Measurements from ENCODE around the gene RPL12.

The RPL12 gene

DNA sequence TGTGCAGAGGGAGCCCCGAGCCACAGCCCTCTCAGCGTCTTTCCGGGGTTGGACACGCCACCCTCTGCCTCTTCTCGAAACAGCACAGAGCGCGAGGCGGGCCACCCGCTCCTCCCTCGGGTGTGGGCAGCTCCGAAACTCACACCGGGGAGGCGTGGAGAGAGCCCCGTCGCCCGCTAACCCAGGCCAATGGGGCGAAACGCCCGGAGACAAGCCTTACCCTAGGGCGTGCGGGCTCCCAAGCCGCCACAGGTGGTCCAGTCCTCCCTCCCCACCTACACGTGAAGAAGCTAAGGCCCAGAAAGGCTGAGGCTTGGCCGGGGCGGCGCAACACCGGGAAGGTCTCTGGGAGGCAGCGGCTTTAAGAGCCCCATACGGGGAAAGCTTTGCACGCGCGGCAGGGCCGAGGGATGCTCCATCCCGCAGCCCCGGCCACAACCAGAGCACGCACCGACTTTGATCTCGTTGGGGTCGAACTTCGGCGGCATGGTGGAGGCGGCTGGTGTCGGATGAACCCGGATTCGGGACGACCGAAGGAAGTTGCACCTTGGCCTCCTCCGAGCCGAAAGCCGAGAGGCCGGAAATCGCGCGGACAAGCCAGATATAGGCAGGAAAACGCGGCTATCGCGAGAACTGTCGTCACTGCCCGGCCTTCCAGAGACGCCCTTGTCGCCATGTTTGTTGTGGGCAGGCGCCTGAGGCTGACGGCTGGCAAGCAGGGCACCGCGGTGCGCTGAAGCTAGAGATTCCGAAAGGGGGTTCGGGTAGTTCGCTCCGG is at the start of gene RPL12, which contains the start of gene LRSAM1:
Gene RPL12, minus strand, starts transcription at position 577 of the 778 bp plus-strand sequence. Its CDS starts 89 bp downstream, at position 488.
Gene LRSAM1, plus strand, starts transcription at position 681 of the 778 bp plus-strand sequence. CDS start 3,018 bp downstream, outside the sequence.
- DNase-seq: peak; percentile 97

DNA sequence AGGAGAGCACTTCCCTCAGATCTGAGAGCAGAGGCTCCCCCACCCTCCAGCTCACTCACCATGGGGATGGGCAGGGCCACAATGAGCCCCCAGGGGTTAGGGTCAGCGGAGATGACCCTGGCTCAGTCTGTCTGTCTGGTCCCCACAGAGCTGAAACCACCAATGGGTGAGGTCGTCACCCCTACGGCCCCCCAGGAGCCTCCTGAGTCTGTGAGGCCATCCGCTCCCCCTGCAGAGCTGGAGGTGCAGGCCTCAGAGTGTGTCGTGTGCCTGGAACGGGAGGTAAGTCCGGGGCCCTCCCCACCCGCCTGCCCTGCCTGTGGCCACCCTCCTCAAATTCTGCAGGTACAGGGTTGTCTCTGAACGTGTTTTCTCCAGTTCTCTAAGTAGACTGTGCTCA is 49.7 kb upstream of the RPL12 start:
- DNase-seq: no peak

- no peak for DNase-seq
Measured at GRCh38 chr9:127500399-127500798, 49.2 kb upstream of the RPL12 start.

- no peak for DNase-seq
Measured at GRCh38 chr9:127498298-127498697, 47.1 kb upstream of the RPL12 start.

DNA sequence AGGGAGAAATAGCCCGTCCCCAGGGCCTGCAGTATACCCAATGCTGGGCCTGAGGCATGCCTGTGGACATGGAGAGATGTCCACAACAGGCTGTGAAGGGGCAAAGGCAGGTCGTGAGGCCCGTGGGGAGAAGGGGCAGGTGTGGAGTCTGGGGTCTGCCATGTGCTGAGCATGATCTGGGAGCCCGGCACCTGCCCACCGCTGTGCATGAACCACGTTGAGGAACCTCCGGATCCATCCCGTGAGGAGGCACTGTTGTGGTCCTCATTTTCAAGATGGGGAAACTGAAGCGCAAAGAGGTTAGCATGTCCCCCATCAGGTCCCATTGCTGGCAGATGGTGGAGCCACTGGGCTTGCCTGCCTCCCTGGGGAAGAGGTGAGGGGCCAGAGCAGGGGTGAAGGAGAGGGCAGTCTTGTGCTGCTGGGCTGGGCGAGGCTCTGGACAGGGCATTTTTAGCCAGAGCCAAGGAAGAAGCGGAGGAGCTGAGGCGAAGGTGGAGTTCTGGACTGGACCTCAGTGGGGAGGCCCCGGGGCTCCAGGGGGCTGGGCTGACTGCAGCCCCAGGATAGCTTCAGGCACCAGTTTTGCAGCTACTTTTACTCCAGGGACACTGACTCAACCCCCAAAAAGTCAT is 46.6 kb upstream of the RPL12 start:
- no peak for DNase-seq

- DNase-seq: no peak
Measured at GRCh38 chr9:127496974-127497373, 45.8 kb upstream of the RPL12 start.

GRCh38 chr9:127495884-127496555 is 44.8 kb upstream of the RPL12 start:
- no peak for DNase-seq

DNA sequence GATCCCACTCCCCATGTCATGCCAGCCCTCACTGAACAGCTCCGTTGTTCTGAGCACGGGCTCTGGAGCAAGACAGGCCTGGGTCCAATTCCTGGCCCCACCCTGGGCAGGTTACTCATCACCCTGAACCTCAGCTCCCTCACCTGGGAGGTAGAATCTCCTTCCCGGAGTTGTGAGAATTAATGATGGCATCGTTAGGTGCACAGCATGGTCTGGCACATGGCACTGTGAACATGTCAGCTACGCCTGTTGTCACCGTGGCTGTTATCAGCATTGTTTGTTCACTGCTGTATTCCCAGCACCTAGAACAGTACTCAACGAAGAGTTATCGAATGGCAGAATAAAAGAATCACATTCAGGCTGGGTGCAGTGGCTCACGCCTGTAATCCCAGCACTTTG is 43.1 kb upstream of the RPL12 start:
- no peak for DNase-seq

GRCh38 chr9:127493592-127494303 is 42.5 kb upstream of the RPL12 start:
- no peak for DNase-seq

GRCh38 chr9:127492616-127493015 is 41.4 kb upstream of the RPL12 start:
- no peak for DNase-seq

- no peak for DNase-seq
Measured at GRCh38 chr9:127491516-127491915, 40.3 kb upstream of the RPL12 start.

GRCh38 chr9:127490535-127491230 is 39.5 kb upstream of the RPL12 start:
- no peak for DNase-seq

- peak; percentile 91 for DNase-seq
Measured at GRCh38 chr9:127489471-127490115, 38.4 kb upstream of the RPL12 start.

- no peak for DNase-seq
Measured at GRCh38 chr9:127488946-127489345, 37.7 kb upstream of the RPL12 start.

DNA sequence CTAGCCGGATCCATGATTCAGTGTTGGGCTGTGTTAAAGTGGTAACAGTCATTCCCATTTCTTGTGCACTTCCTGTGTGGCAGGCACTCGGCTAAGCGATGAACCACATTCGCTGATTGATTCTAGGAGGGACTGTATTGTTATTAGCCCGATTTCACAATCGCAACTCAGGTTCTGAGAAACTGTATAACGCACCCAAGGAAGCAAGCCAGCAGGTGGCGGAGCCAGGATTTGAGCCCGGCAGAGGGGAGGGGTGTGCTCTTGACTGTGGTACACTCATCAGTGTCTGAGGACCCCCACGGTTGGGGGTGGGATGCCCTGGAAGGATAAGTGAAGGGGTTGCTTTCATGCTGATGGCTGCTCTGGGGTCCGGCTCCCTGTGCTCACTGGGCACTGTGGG is 34.8 kb upstream of the RPL12 start:
- peak; percentile 32 for DNase-seq

DNA sequence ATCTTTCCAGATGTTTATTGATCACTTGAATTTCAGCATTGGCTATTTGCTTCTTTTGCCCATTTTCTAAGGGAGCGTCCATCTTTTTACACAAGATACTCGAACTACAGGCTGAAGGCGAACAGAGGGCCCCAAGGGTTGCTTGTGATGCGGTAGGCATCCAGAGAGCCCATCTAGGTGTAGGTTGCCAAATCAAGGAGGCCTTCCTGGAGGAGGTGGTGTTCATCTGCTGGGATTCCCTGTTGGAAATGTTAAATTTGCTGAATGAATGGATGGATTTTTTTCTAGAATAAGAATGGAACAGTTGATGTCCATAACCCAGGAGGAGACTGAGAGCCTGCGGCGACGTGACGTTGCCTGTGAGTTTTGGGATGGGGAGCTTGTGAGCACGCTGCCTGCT is 31.5 kb upstream of the RPL12 start:
- DNase-seq: peak; percentile 27

DNA sequence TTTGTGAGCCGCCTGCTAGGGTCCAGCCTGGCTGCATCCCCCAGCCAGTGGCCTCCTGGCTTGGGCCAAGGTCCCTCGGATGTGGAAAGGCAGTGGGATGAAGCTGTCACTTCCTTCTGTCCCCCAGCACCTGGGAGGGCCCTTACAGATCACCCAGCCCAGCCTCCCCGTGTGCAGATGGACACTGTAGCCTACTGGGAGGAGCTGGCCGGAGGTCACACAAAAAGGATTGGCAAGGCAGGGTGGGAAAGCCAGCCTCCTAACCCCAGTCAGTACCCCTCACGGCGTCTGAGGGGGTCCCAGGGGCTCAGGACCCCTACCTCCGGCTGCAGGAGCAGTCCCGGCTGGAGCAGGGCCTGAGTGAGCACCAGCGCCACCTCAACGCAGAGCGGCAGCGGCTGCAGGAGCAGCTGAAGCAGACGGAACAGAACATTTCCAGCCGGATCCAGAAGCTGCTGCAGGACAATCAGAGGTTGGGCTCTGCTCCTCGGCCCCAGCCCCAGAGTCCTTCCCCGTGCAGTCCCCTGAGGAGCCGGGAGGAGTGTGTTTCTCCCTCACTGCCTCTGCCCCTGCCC is 28.4 kb upstream of the RPL12 start:
- no peak for DNase-seq

DNA sequence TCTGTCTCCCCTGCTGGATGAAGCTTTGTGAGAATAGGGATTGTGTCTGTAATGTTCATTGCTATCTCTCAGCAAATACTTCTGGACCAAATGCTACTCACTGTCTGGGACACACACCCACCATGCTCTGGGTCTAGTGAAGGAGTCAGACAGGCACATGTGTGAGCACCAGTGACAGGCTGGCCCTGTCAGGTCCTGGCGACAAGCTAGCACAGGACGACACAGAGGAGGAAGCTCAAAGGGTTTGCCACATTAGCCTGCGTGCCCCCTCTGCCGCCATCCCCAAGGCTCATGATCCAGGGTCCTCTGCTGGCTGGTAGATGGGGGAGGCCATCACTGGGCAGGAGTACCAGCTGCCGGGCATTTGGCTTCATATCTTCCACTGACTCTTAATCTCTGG is 23.4 kb upstream of the RPL12 start:
- no peak for DNase-seq

DNA sequence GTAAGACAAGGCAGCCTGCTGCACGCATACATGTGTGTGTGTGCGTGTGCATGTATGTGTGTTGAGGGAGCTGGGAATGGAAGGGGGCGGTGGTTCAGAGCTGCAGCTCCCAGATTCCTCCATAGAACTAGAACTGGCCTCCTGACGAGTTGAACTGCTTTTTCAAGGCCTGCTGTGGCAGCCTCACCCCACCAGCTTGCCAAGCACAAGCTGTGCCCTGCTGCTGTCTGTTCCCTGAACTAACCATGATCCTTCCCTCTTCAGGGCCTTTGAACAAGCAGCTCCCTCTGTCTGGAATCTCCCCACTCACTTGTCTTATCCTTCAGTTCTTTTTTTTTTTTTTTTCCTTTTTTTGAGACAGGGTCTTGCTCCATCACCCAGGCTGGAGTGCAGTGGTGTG is 22.7 kb upstream of the RPL12 start:
- no peak for DNase-seq

DNA sequence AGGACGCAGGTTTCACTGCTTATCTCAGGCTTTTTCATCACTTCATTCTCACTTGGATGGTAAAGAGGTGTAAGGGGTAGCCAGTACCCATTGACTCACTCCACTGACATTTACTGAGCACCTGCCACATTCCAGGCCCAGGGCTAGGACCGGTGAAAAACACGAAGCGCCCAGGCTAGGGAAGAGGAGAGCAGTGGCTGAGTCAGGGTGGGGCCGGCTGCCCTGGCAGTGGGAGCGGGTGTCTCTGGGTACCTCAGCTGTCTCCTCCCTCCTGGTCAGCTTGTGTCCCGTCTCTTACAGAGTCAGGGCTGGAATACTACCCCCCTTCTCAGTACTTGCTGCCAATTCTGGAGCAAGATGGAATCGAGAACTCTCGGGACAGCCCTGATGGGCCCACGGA is 22.3 kb upstream of the RPL12 start:
- no peak for DNase-seq

DNA sequence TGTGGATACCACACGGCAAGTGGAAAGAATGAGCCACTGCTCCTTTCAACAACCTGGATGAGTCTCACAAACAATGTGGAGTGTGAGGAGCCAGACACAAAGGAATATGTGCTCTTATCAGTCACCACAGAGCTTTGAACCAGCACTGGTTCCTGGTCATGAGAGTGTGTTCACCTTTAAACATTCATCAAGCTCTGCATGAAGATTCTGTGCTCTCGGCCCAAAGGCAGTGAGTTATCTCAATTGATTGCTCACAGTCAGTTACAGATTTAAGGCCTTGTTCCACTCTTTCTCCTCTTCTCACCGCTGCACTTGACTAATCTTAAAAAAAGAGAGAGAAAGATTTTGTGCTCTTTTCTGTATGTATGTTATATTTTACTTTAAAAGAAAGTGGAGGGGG is 19.5 kb upstream of the RPL12 start:
- DNase-seq: no peak

- no peak for DNase-seq
Measured at GRCh38 chr9:127467621-127468020, 16.4 kb upstream of the RPL12 start.
